SK-N-SH treated with all-trans-retinoic acid at 6 μM for 48 hours (cell line): Measurements from ENCODE around the gene FAR1.

Experiments
- ATAC-seq: fragments of 200-7000 bp; cut with Tn5 transposase; 3 replicates; pipeline ENCODE4 v1.9.1; 2020; ENCODE audit warnings: mild to moderate bottlenecking, moderate library complexity
- BACH2 ChIP-seq: fragments of 250-450 bp; sonication (Bioruptor Pico); IDR thresholded peaks from 2 replicates; pipeline ENCODE4 v1.9.0; 2021; ENCODE audit warnings: mild to moderate bottlenecking, borderline replicate concordance
- CSDC2 ChIP-seq: fragments of 250-450 bp; sonication (Bioruptor Pico); IDR thresholded peaks from 2 replicates; pipeline ENCODE4 v1.5.0; 2020; ENCODE audit warnings: mild to moderate bottlenecking, moderate library complexity
- ESRRG ChIP-seq: fragments of 250-450 bp; sonication (Bioruptor Pico); IDR thresholded peaks from 2 replicates; pipeline ENCODE4 v1.6.1; 2021; ENCODE audit warnings: mild to moderate bottlenecking
- GLIS3 ChIP-seq: fragments of 250-450 bp; sonication (Bioruptor Pico); IDR thresholded peaks from 2 replicates; pipeline ENCODE4 v1.5.0; 2020; ENCODE audit warnings: mild to moderate bottlenecking, moderate library complexity
- ISL1 ChIP-seq: fragments of 250-450 bp; sonication (Bioruptor Pico); IDR thresholded peaks from 2 replicates; pipeline ENCODE4 v2.1.2; 2022; ENCODE audit warnings: mild to moderate bottlenecking, moderate library complexity
- OSR1 ChIP-seq: fragments of 250-450 bp; sonication (Bioruptor Pico); IDR thresholded peaks from 2 replicates; pipeline ENCODE4 v1.8.0; 2022; ENCODE audit warnings: moderate library complexity, mild to moderate bottlenecking, inconsistent platforms
- PPARA ChIP-seq: fragments of 250-450 bp; sonication (Bioruptor Pico); IDR thresholded peaks from 2 replicates; pipeline ENCODE4 v1.5.0; 2020; ENCODE audit warnings: mild to moderate bottlenecking, borderline replicate concordance
- RARB ChIP-seq: fragments of 250-450 bp; sonication (Bioruptor Pico); IDR thresholded peaks from 2 replicates; pipeline ENCODE4 v1.8.0; 2021; ENCODE audit warnings: mild to moderate bottlenecking, moderate library complexity
- SNAI2 ChIP-seq: fragments of 250-450 bp; sonication (Bioruptor Pico); IDR thresholded peaks from 2 replicates; pipeline ENCODE4 v1.5.0; 2020; ENCODE audit warnings: mild to moderate bottlenecking, moderate library complexity
- TCF4 ChIP-seq: fragments of 250-450 bp; sonication (Bioruptor Pico); IDR thresholded peaks from 2 replicates; pipeline ENCODE4 v1.8.0; 2021; ENCODE audit warnings: mild to moderate bottlenecking, moderate library complexity, borderline replicate concordance
- TOX ChIP-seq: fragments of 250-450 bp; sonication (Bioruptor Pico); IDR thresholded peaks from 2 replicates; pipeline ENCODE4 v1.8.0; 2021; ENCODE audit warnings: mild to moderate bottlenecking, moderate library complexity, borderline replicate concordance
- ZC3H10 ChIP-seq: fragments of 250-450 bp; sonication (Bioruptor Pico); IDR thresholded peaks from 2 replicates; pipeline ENCODE4 v1.5.1; 2021; ENCODE audit warnings: mild to moderate bottlenecking, moderate library complexity
- ZFP30 ChIP-seq: fragments of 450-650 bp; formaldehyde crosslinking; IDR thresholded peaks from 2 replicates; pipeline ENCODE4 v1.5.0; 2022; ENCODE audit warnings: mild to moderate bottlenecking, moderate library complexity
- ZNF565 ChIP-seq: fragments of 450-650 bp; formaldehyde crosslinking; conservative IDR thresholded peaks from 2 replicates; pipeline ENCODE4 v1.5.0; 2020; ENCODE audit warnings: low read depth, mild to moderate bottlenecking, moderate library complexity
- ZNF70 ChIP-seq: fragments of 450-650 bp; formaldehyde crosslinking; IDR thresholded peaks from 2 replicates; pipeline ENCODE4 v1.5.0; 2020; ENCODE audit warnings: mild to moderate bottlenecking, moderate library complexity
- ZNF8 ChIP-seq: fragments of 450-650 bp; formaldehyde crosslinking; IDR thresholded peaks from 2 replicates; pipeline ENCODE4 v1.5.0; 2020; ENCODE audit warnings: mild to moderate bottlenecking, moderate library complexity
- TF ChIP-seq, protein P1 (sequence below): fragments of 250-450 bp; sonication (Bioruptor Pico); IDR thresholded peaks from 2 replicates; pipeline ENCODE4 v1.8.0; 2020; ENCODE audit warnings: mild to moderate bottlenecking, moderate library complexity, borderline replicate concordance
- TF ChIP-seq, protein P2 (sequence below): fragments of 250-450 bp; sonication (Bioruptor Pico); IDR thresholded peaks from 2 replicates; pipeline ENCODE4 v1.5.1; 2021; ENCODE audit warnings: mild to moderate bottlenecking, moderate library complexity
- TF ChIP-seq, protein P3 (sequence below): fragments of 250-450 bp; sonication (Bioruptor Pico); IDR thresholded peaks from 2 replicates; pipeline ENCODE4 v1.5.0; 2020; ENCODE audit warnings: mild to moderate bottlenecking, moderate library complexity
- TF ChIP-seq, protein P4 (sequence below): fragments of 250-450 bp; sonication (Bioruptor Pico); IDR thresholded peaks from 2 replicates; pipeline ENCODE4 v1.8.0; 2021; ENCODE audit warnings: low read depth, mild to moderate bottlenecking, moderate library complexity, borderline replicate concordance

The FAR1 gene

DNA sequence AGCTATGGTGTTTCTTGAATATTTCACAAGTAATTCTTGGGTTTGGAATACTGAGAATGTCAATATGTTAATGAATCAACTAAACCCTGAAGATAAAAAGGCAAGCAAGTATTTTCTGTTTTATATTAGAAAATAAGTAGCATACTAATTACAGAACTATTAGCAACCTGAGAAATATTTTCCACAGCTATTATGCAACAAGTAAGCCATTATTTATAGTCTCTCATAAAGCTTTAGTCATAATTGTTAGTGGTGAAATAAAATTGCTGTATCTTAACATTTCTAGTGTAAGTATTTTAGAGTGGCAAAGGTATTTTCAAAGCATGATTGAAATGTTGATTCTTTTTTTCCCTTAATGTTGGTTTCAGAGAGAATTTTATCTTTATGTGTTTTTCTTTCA is 53.3 kb downstream of the FAR1 start (continued):
- TF ChIP-seq, protein P1, sequence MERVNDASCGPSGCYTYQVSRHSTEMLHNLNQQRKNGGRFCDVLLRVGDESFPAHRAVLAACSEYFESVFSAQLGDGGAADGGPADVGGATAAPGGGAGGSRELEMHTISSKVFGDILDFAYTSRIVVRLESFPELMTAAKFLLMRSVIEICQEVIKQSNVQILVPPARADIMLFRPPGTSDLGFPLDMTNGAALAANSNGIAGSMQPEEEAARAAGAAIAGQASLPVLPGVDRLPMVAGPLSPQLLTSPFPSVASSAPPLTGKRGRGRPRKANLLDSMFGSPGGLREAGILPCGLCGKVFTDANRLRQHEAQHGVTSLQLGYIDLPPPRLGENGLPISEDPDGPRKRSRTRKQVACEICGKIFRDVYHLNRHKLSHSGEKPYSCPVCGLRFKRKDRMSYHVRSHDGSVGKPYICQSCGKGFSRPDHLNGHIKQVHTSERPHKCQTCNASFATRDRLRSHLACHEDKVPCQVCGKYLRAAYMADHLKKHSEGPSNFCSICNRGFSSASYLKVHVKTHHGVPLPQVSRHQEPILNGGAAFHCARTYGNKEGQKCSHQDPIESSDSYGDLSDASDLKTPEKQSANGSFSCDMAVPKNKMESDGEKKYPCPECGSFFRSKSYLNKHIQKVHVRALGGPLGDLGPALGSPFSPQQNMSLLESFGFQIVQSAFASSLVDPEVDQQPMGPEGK (CRISPR knock-in tag): no peak

DNA sequence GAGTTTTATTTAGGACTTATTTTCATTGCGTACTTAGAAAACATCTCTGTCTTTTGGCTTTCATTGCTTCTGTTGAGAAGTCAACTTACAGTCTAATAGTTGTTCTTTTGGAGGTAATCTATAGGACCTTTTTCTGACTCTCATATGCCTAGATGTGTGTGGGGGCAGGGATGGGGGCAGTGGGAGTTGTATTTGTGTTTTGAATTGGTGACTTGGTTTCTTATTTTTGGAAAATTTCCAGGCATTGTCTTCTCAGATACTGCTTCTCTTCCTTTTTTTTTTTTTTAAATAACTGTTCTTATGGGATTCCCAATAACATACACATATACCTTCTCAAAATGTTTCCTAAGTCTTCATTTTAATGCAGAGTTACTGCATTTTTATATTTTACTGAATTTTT is 58.0 kb downstream of the FAR1 start:
- no peak for ATAC-seq

DNA sequence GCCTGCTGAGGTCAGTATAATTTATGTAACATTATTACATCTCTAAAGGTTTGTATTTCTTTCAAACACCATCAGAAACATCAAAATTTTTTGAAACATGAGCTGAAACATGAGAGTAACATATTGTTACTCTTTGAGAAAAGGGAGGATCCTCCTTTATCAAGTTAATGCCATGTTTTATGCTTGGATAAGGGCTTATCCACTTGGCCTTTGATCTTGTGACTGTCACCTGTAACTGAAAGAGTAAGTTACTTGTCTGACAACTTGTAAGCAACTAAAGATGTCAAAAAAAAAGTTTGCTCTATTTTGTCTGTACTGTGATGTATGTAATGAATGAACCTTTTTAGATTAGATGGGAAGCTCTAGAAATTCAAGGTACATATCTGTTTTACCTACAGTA is 59.6 kb downstream of the FAR1 start:
- ATAC-seq: no peak
- TF ChIP-seq OSR1 (CRISPR knock-in tag) (no peak), ZC3H10 (no peak), RARB (CRISPR knock-in tag) (no peak), GLIS3 (CRISPR knock-in tag) (no peak), ISL1 (CRISPR knock-in tag) (no peak), TCF4 (CRISPR knock-in tag) (no peak), BACH2 (CRISPR knock-in tag) (no peak), CSDC2 (CRISPR knock-in tag) (no peak), SNAI2 (CRISPR knock-in tag) (no peak)
- TF ChIP-seq, protein P2, sequence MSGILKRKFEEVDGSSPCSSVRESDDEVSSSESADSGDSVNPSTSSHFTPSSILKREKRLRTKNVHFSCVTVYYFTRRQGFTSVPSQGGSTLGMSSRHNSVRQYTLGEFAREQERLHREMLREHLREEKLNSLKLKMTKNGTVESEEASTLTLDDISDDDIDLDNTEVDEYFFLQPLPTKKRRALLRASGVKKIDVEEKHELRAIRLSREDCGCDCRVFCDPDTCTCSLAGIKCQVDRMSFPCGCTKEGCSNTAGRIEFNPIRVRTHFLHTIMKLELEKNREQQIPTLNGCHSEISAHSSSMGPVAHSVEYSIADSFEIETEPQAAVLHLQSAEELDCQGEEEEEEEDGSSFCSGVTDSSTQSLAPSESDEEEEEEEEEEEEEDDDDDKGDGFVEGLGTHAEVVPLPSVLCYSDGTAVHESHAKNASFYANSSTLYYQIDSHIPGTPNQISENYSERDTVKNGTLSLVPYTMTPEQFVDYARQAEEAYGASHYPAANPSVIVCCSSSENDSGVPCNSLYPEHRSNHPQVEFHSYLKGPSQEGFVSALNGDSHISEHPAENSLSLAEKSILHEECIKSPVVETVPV (CRISPR knock-in tag): no peak
- TF ChIP-seq, protein P3, sequence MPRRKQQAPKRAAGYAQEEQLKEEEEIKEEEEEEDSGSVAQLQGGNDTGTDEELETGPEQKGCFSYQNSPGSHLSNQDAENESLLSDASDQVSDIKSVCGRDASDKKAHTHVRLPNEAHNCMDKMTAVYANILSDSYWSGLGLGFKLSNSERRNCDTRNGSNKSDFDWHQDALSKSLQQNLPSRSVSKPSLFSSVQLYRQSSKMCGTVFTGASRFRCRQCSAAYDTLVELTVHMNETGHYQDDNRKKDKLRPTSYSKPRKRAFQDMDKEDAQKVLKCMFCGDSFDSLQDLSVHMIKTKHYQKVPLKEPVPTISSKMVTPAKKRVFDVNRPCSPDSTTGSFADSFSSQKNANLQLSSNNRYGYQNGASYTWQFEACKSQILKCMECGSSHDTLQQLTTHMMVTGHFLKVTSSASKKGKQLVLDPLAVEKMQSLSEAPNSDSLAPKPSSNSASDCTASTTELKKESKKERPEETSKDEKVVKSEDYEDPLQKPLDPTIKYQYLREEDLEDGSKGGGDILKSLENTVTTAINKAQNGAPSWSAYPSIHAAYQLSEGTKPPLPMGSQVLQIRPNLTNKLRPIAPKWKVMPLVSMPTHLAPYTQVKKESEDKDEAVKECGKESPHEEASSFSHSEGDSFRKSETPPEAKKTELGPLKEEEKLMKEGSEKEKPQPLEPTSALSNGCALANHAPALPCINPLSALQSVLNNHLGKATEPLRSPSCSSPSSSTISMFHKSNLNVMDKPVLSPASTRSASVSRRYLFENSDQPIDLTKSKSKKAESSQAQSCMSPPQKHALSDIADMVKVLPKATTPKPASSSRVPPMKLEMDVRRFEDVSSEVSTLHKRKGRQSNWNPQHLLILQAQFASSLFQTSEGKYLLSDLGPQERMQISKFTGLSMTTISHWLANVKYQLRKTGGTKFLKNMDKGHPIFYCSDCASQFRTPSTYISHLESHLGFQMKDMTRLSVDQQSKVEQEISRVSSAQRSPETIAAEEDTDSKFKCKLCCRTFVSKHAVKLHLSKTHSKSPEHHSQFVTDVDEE (CRISPR knock-in tag): no peak
- TF ChIP-seq, protein P1 (CRISPR knock-in tag): no peak
- TF ChIP-seq, all 23 proteins: peak for 0

More for the DNA sequence above, 58.0 kb downstream of the FAR1 start:
- TF ChIP-seq, protein P3 (CRISPR knock-in tag): no peak
- TF ChIP-seq ZFP30 (CRISPR knock-in tag) (no peak), ISL1 (CRISPR knock-in tag) (no peak), ZNF8 (CRISPR knock-in tag) (no peak)

DNA sequence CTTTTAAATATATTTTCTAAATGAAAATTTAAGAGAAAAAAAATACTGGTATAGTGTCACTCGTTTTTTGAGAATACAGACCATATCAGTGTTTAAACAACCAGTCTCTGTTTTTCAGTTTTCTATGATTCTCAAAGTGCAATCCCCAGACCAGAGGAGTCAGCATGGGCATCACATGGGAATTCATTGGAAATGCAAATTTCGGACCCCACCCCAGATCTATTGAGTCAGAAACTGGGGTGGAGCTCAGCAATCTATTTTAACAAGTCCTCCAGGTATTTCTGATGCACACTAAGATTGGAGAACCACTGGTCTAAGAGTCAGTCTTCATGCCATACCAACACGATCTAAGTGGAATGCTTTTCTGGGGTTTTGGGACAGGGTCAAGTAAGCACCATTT is 66.1 kb downstream of the FAR1 start:
- TF ChIP-seq, protein P4, sequence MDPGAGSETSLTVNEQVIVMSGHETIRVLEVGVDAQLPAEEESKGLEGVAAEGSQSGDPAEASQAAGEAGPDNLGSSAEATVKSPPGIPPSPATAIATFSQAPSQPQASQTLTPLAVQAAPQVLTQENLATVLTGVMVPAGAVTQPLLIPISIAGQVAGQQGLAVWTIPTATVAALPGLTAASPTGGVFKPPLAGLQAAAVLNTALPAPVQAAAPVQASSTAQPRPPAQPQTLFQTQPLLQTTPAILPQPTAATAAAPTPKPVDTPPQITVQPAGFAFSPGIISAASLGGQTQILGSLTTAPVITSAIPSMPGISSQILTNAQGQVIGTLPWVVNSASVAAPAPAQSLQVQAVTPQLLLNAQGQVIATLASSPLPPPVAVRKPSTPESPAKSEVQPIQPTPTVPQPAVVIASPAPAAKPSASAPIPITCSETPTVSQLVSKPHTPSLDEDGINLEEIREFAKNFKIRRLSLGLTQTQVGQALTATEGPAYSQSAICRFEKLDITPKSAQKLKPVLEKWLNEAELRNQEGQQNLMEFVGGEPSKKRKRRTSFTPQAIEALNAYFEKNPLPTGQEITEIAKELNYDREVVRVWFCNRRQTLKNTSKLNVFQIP (CRISPR knock-in tag): no peak
- TF ChIP-seq OSR1 (CRISPR knock-in tag): no peak
- TF ChIP-seq ZFP30 (CRISPR knock-in tag): no peak
- no peak for TF ChIP-seq ZNF565 (CRISPR knock-in tag)
- no peak for TF ChIP-seq BACH2 (CRISPR knock-in tag)
- TF ChIP-seq GLIS3 (CRISPR knock-in tag): no peak
- no peak for TF ChIP-seq TOX (CRISPR knock-in tag)
- TF ChIP-seq ZNF70 (CRISPR knock-in tag): no peak
- no peak for TF ChIP-seq ZNF8 (CRISPR knock-in tag)
- no peak for TF ChIP-seq PPARA
- no peak for TF ChIP-seq ESRRG (CRISPR knock-in tag)
- no peak for ATAC-seq
